HCT116 (cell line): ENCODE results near the gene ESRP2. TPM values are rescaled to one million over a fixed set of nuclear protein-coding genes. Genes with fewer than 3 reads are reported as not detected.

Experiments used
- ATAC-seq: fragments of 200-7000 bp; cut with Tn5 transposase; 2 replicates; pipeline ENCODE4 v1.9.1; 2020; ENCODE audit warnings: mild to moderate bottlenecking, moderate library complexity
- BruUV-seq: library from RNA; stranded (reverse); fragments of 400-500 nt; replicated peaks from 2 replicates; lab custom pipeline; 2021; lab: Mats Ljungman, UMichigan
- CTCF ChIA-PET: fragments of 300-600 bp; sonication (Branson Sonifier 250); formaldehyde crosslinking; loops from one replicate; lab custom pipeline; 2021; ENCODE audit warnings: antibody characterized with exemption; lab: Charles Lee
- POLR2A ChIA-PET: fragments of 300-600, 350-600 bp; sonication (Branson Sonifier 250); formaldehyde crosslinking; loops from one replicate; lab custom pipeline; 2021; ENCODE audit warnings: antibody characterized with exemption; lab: Charles Lee
- RAD21 ChIA-PET, 2 experiments: fragments of 300-600 bp; sonication (Branson Sonifier 250); formaldehyde crosslinking; loops; one replicate each; lab custom pipeline; 2023; ENCODE audit warnings: low total read pairs in 2 of 2; ENCODE audit not compliant: uncharacterized antibody in 2 of 2, unreplicated experiment in 2 of 2, low non-redundant PET in 1 of 2; lab: Charles Lee
- DNase-seq: peaks from one replicate; pipeline ENCODE4 v3.0.0-alpha.2; 2010; ENCODE audit warnings: low read depth, low spot score
- H2AFZ ChIP-seq: fragments of 200-600 bp; shearing (Covaris generic), sonication (generic); 2 replicates; pipeline ENCODE4 v1.6.1; 2017; ENCODE audit warnings: low read depth, mixed run types, mixed read lengths, antibody characterized with exemption, low read length; ENCODE audit not compliant: poor library complexity, severe bottlenecking
- H3K27ac ChIP-seq: 2 replicates; pipeline ENCODE4 v1.5.1; 2012; ENCODE audit warnings: low read depth, low read length
- H3K27me3 ChIP-seq: fragments of 200-600 bp; sonication (generic); 2 replicates; pipeline ENCODE4 v1.6.1; 2016; ENCODE audit warnings: mixed run types, low read length, mixed read lengths; ENCODE audit not compliant: insufficient read depth
- H3K36me3 ChIP-seq, 2 experiments: fragments of 200-500 bp in 1 of 2; fragments of 200-600 bp in 1 of 2; sonication (Bioruptor generic) in 1 of 2; sonication (generic) in 1 of 2; 2 replicates each; pipeline versions ENCODE4 v1.5.1 to v1.6.1; 2014 to 2016; ENCODE audit warnings: low read length in 2 of 2, inconsistent platforms in 1 of 2, mixed read lengths in 1 of 2, mixed run types in 1 of 2; ENCODE audit not compliant: insufficient read depth in 2 of 2, control insufficient read depth in 1 of 2
- H3K4me1 ChIP-seq, 2 experiments: fragments of 200-600 bp in 1 of 2; sonication (generic) in 1 of 2; 2 replicates each; pipeline versions ENCODE4 v1.5.1 to v1.6.1; 2012 to 2017; ENCODE audit warnings: low read length in 2 of 2, inconsistent platforms in 1 of 2, mild to moderate bottlenecking in 1 of 2, mixed read lengths in 1 of 2, mixed run types in 1 of 2, moderate library complexity in 1 of 2; ENCODE audit not compliant: insufficient read depth in 2 of 2, control insufficient read depth in 1 of 2
- H3K4me2 ChIP-seq: fragments of 200-600 bp; sonication (generic); 2 replicates; pipeline ENCODE4 v1.6.1; 2017; ENCODE audit warnings: mixed run types, low read length, mixed read lengths
- H3K4me3 ChIP-seq, 2 experiments: fragments of 200-600 bp in 1 of 2; sonication (generic) in 1 of 2; replicated peaks in 1 of 2; 2 replicates each; pipeline ENCODE4 v1.5.1; 2011 to 2016; ENCODE audit warnings: low read length in 2 of 2, control low read depth in 1 of 2, low read depth in 1 of 2, mild to moderate bottlenecking in 1 of 2, mixed read lengths in 1 of 2, mixed run types in 1 of 2
- H3K79me2 ChIP-seq: fragments of 200-600 bp; sonication (generic); 2 replicates; pipeline ENCODE4 v1.6.1; 2017; ENCODE audit warnings: mild to moderate bottlenecking, mixed run types, low read length, moderate library complexity, mixed read lengths; ENCODE audit not compliant: insufficient read depth
- H3K9ac ChIP-seq: fragments of 200-600 bp; sonication (generic); 2 replicates; pipeline ENCODE4 v1.6.1; 2016; ENCODE audit warnings: low read length, mixed read lengths
- H3K9me2 ChIP-seq: fragments of 200-600 bp; sonication (generic), shearing (Covaris generic); 2 replicates; pipeline ENCODE4 v1.6.1; 2017; ENCODE audit warnings: mixed run types, mild to moderate bottlenecking, moderate library complexity; ENCODE audit not compliant: insufficient read depth
- H3K9me3 ChIP-seq, 2 experiments: fragments of 200-500 bp in 1 of 2; fragments of 200-600 bp in 1 of 2; sonication (Bioruptor generic) in 1 of 2; sonication (generic) in 1 of 2; 2 replicates each; pipeline ENCODE4 v1.6.1; 2014 to 2017; ENCODE audit warnings: low read length in 2 of 2, mixed read lengths in 2 of 2, inconsistent platforms in 1 of 2, low read depth in 1 of 2, mild to moderate bottlenecking in 1 of 2, mixed run types in 1 of 2, moderate library complexity in 1 of 2; ENCODE audit not compliant: control insufficient read depth in 1 of 2, insufficient read depth in 1 of 2
- H4K20me1 ChIP-seq: fragments of 200-600 bp; sonication (generic), shearing (Covaris generic); 2 replicates; pipeline ENCODE4 v1.6.1; 2017; ENCODE audit warnings: mixed run types, mild to moderate bottlenecking, moderate library complexity; ENCODE audit not compliant: insufficient read depth
- CBX3 ChIP-seq: IDR thresholded peaks from 2 replicates; pipeline ENCODE4 v1.6.1; 2012; ENCODE audit warnings: low read depth
- CTCF ChIP-seq, 3 experiments: fragments of 200-600 bp in 1 of 3; sonication (generic) in 1 of 3; IDR thresholded peaks in 2 of 3; conservative IDR thresholded peaks in 1 of 3; 2 replicates each; pipeline ENCODE4 v1.5.1; 2012 to 2017; ENCODE audit warnings: low read depth in 2 of 3, low read length in 2 of 3, antibody characterized with exemption in 1 of 3, borderline replicate concordance in 1 of 3, control low read depth in 1 of 3, mild to moderate bottlenecking in 1 of 3, mixed read lengths in 1 of 3, mixed run types in 1 of 3, moderate library complexity in 1 of 3; ENCODE audit not compliant: insufficient read depth in 1 of 3
- EGR1 ChIP-seq: IDR thresholded peaks from 2 replicates; pipeline ENCODE4 v1.6.1; 2012; ENCODE audit warnings: low read depth
- EZH2 ChIP-seq: fragments of 200-600 bp; sonication (generic); IDR thresholded peaks from 2 replicates; pipeline ENCODE4 v1.6.1; 2017; ENCODE audit warnings: antibody characterized with exemption, mixed run types
- EZH2phosphoT487 ChIP-seq: fragments of 200-600 bp; IDR thresholded peaks from 2 replicates; pipeline ENCODE4 v1.6.1; 2018; ENCODE audit warnings: antibody characterized with exemption, borderline replicate concordance
- FOSL1 ChIP-seq: IDR thresholded peaks from 2 replicates; pipeline ENCODE4 v1.6.1; 2012; ENCODE audit warnings: low read depth
- JUND ChIP-seq: IDR thresholded peaks from 2 replicates; pipeline ENCODE4 v1.6.1; 2012
- MAX ChIP-seq: IDR thresholded peaks from 2 replicates; pipeline ENCODE4 v1.6.1; 2012
- POLR2A ChIP-seq: IDR thresholded peaks from 2 replicates; pipeline ENCODE4 v1.7.0; 2011; ENCODE audit warnings: borderline replicate concordance; ENCODE audit not compliant: insufficient read depth, insufficient read length; ENCODE audit errors: extremely low read depth
- POLR2AphosphoS5 ChIP-seq: IDR thresholded peaks from 2 replicates; pipeline ENCODE4 v1.6.1; 2011; ENCODE audit warnings: mild to moderate bottlenecking, low read depth, low read length, moderate library complexity
- RAD21 ChIP-seq: IDR thresholded peaks from 2 replicates; pipeline ENCODE4 v1.6.1; 2012; ENCODE audit warnings: low read depth, mild to moderate bottlenecking
- SIN3A ChIP-seq: IDR thresholded peaks from 2 replicates; pipeline ENCODE4 v1.6.1; 2012; ENCODE audit warnings: low read depth
- SP1 ChIP-seq: IDR thresholded peaks from 2 replicates; pipeline ENCODE4 v1.6.1; 2012; ENCODE audit warnings: low read depth
- YY1 ChIP-seq: IDR thresholded peaks from 2 replicates; pipeline ENCODE4 v1.6.1; 2011; ENCODE audit warnings: low read length, low read depth, moderate library complexity, mild to moderate bottlenecking; ENCODE audit not compliant: insufficient replicate concordance; ENCODE audit errors: extremely low read depth
- ZFX ChIP-seq: fragments of 450-650 bp; IDR thresholded peaks from 2 replicates; pipeline ENCODE4 v1.6.1; 2017
- ZNF274 ChIP-seq: fragments of 200-500 bp; sonication (Bioruptor generic); IDR thresholded peaks from 2 replicates; pipeline ENCODE4 v1.6.1; 2014; ENCODE audit warnings: mild to moderate bottlenecking, low read depth, low read length, inconsistent platforms
- intact Hi-C: fragments of 100-400 bp; cut with micrococcal nuclease; formaldehyde crosslinking; loops from 2 replicates; pipeline ENCODE4 v1.10.0; 2022
- total RNA-seq: library from RNA; stranded (reverse); gene quantifications from one replicate; pipeline ENCODE4 v1.2.1, GENCODE V29; 2021; ENCODE audit not compliant: unreplicated experiment
- TF ChIP-seq, protein P1 (sequence below): IDR thresholded peaks from 2 replicates; pipeline ENCODE4 v1.6.1; 2011; ENCODE audit warnings: mild to moderate bottlenecking, low read length, moderate library complexity; ENCODE audit not compliant: insufficient replicate concordance; ENCODE audit errors: extremely low read depth
- TF ChIP-seq, protein P2 (sequence below): IDR thresholded peaks from 2 replicates; pipeline ENCODE4 v1.6.1; 2012

ESRP2 gene
- total RNA-seq, 1 experiment from 2014 or later: 42.5 TPM

DNA sequence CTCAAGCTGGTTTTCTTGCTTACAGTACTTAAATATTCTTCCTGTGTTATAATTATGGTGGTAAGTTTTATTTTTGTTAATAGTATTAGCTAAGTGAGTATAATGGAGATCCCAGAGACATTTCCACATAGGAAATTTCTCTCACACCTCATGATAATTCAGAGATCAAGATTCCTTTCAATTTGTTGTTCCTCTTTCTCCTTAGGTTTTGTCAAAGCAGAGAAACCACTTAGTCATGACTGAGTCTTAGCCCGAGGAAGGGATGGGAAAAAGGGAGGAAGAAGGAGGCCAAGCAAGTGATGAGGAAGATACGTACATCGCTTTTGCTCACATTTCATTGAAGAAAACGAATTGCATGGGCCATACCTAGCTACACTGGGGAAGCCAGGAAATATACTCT is 18.4 kb downstream of the ESRP2 start:
- H3K27ac ChIP-seq: no peak overlapping the region
- no peaks in the 10 kb centered on the region for H3K4me1 ChIP-seq
- H3K79me2 ChIP-seq: no peaks in the 10 kb centered on the region
- no peak for TF ChIP-seq EZH2phosphoT487
- TF ChIP-seq SIN3A: no peak
- TF ChIP-seq, protein P1, sequence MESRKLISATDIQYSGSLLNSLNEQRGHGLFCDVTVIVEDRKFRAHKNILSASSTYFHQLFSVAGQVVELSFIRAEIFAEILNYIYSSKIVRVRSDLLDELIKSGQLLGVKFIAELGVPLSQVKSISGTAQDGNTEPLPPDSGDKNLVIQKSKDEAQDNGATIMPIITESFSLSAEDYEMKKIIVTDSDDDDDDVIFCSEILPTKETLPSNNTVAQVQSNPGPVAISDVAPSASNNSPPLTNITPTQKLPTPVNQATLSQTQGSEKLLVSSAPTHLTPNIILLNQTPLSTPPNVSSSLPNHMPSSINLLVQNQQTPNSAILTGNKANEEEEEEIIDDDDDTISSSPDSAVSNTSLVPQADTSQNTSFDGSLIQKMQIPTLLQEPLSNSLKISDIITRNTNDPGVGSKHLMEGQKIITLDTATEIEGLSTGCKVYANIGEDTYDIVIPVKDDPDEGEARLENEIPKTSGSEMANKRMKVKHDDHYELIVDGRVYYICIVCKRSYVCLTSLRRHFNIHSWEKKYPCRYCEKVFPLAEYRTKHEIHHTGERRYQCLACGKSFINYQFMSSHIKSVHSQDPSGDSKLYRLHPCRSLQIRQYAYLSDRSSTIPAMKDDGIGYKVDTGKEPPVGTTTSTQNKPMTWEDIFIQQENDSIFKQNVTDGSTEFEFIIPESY: no peak
- TF ChIP-seq MAX: no peak
- no peak for TF ChIP-seq YY1
- no peak for TF ChIP-seq POLR2AphosphoS5
- no peak for TF ChIP-seq EGR1
- TF ChIP-seq, protein P2, sequence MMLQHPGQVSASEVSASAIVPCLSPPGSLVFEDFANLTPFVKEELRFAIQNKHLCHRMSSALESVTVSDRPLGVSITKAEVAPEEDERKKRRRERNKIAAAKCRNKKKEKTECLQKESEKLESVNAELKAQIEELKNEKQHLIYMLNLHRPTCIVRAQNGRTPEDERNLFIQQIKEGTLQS: no peak
- TF ChIP-seq JUND: no peak
- no peak for TF ChIP-seq SP1
- no peak for TF ChIP-seq FOSL1
- no peak for TF ChIP-seq ZFX
- no peak for TF ChIP-seq EZH2
- TF ChIP-seq ZNF274: no peak
- no peak for TF ChIP-seq POLR2A
- TF ChIP-seq CTCF (IDR thresholded peaks at IDR 0.05 in 2 of 3, conservative IDR thresholded peaks at IDR 0.05 in 1 of 3; ENCODE audit: borderline replicate concordance in 1 of 3, insufficient read depth in 1 of 3, low read depth in 2 of 3, low read length in 2 of 3): no peak
- TF ChIP-seq CBX3: no peak
- no peak for TF ChIP-seq RAD21
- ATAC-seq (no peak), DNase-seq (no peak)
- no TSS peak for BruUV-seq
- POLR2A ChIA-PET: no interaction called here
- H2AFZ ChIP-seq: no peak overlapping the region
- no peaks in the 10 kb centered on the region for H3K9me2 ChIP-seq
- H3K36me3 ChIP-seq: no peaks in the 10 kb centered on the region
- H3K27me3 ChIP-seq: no peaks in the 10 kb centered on the region
- no peak overlapping the region for H3K4me2 ChIP-seq
- no peak overlapping the region for H3K4me3 ChIP-seq
- H3K9me3 ChIP-seq: no peaks in the 10 kb centered on the region
- RAD21 ChIA-PET: interaction anchor here in 1 of 2 experiments (0.6 kb wide), 1 partner anchor 124 kb away, joined by 3 read pairs; no protein-coding TSS in a partner anchor
- H3K9ac ChIP-seq: no peak overlapping the region
- intact Hi-C loops: no loop called here
- CTCF ChIA-PET: interaction anchor here (1.1 to 1.5 kb wide), 2 partner anchors 124 to 697 kb away, joined by 3 to 4 read pairs; no protein-coding TSS in a partner anchor
- H4K20me1 ChIP-seq: no peaks in the 10 kb centered on the region
